Loucy (cell line): ENCODE results near the gene FAXDC2.

Experiments
- CTCF ChIP-seq: fragments of 200-600 bp; sonication (generic); conservative IDR thresholded peaks from 2 replicates; pipeline ENCODE4 v1.5.1; 2014; ENCODE audit warnings: mild to moderate bottlenecking, antibody characterized with exemption, low read length
- EZH2phosphoT487 ChIP-seq: fragments of 200-600 bp; IDR thresholded peaks from 2 replicates; pipeline ENCODE4 v1.6.1; 2018; ENCODE audit warnings: antibody characterized with exemption, mild to moderate bottlenecking, moderate library complexity, borderline replicate concordance

- TF ChIP-seq CTCF, result no peak
- no peak for TF ChIP-seq EZH2phosphoT487
Measured at GRCh38 chr5:154857530-154858296, 7.3 kb upstream of the FAXDC2 start.
